Effector CD4-positive, alpha-beta T cell (primary cell): Measurements from ENCODE around the gene VTI1A.

ENCODE experiments used
- DNase-seq: peaks from one replicate; pipeline ENCODE4 v3.0.0-alpha.2; 2020

The VTI1A gene

DNA sequence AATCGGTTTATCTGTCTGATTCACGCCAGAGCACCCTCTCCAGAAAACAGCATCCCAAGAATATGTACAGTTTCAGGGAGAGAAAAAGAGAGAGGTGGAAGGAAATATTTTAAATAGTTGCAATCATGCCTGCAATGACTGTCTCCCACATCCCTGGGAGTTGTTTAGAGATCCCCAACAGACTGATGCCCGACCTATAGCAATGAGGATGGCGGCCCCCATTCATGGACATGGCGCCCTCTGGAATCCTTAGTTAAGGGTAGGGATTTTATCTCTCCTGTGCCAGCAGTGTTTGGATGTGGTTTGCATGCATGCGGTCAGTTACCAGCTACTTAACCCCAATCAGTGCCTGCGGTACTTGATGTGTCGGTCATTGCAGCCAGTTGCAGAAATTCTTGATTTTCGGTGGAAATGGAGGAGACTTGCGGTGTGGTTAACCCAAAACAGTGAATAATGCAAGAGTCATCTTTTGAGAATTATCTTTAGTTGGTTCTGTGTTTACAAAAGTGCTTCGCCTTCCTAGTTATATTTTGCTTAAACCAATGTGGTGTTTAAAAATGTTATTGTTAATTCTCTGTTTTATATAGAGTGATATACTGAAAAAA, 317.0 kb downstream of the VTI1A start:
- no peak for DNase-seq

DNA sequence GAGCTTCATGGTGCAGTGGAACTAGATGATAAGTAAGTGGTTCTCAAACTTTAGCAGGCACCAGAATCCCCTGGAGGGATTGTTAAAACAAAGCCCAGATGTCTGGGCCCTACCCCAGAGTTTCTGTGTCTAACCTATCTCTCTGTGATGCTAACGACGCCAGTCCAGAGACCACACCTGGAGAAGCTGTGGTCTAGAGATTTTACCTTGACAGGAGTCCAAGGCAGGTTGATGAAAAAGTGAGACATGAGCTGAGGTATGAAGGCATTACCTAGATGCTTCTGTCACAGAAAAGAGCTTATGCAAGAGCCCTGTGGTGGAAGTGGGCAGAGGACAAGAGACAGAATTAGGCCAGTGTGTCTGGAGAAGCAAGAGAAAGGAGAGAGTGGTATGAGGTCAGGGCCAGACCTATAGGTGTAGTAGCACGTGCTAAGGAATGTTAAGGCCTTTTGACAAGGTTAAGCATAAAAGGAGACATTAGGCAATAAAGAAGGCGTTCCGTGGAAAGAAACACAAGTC, 318.8 kb downstream of the VTI1A start:
- DNase-seq = no peak

DNA sequence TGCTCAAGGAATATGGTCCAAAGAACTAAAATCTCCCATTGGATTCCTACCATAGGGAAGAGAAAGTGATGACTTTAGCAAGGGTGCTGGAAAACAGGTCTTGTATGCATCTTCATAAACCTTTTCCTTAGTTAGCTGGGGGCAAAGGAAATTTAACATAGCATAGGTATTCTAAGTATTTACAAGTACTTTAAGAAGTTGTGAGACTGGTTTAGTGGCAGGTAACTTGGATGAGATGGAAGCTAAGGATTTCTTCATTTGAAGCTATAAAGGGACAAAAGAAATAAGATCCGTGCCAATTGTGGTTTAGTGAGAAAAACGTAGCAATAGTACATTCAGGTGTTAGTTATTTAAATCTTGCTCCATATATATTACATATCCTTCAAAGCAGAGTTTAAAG, 319.6 kb downstream of the VTI1A start:
- no peak for DNase-seq

DNA sequence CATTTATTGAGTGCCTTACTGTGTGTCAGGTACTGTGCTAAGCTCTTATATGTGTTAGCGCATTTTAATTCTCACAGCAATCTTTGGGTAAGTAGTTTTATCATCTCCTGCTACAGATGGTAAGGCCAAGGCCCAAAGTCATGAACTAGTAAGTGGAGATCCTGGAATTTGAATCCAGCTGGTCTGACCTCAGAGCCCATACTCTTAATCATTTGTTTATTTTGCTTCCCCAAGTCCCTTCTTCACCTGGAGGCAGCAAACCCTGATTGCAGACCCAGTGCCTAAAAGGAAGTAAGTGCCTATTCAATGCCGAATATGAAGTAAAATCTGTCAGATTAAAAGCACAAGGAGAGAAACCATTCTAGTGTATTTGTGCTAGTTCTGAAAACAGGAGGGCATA, 320.1 kb downstream of the VTI1A start:
- DNase-seq = no peak

DNA sequence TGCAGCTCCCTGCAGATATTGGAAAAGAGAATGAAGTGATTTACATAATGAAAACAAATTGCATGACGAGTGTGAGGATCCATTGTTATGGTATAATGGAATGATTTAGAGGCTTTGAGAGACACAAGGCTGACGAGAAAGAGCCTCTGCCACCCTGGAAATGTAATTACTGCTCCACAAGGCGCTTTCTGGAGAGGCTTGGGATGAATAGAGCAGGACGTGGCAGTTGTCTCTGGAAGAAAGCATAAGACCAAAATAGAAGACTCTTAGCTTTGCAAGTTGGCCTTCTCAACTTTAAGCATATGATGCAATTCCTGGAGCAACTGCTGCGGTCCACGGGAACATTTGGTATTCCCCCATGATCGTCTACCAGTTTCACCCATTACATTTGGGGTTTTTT, 321.1 kb downstream of the VTI1A start:
- no peak for DNase-seq

DNA sequence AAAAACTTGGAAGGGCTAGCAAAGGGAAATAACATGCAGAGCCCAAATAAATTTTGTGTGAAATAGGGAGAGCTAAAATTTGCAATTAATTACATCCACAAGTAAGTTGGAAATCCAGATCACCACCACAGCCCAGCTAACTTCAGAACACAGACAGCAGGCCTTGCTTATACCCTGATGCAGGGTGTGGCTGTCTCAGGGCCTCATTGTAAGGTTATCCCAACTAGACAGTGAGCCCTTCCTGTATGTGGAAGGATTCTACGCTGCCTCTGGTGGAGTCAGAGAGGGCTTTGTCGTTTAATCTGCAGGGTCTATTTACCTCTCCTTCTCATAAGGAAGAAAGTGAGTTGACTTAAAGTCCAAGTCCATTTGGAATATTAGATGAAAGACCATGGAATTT, 322.1 kb downstream of the VTI1A start:
- DNase-seq = no peak

DNA sequence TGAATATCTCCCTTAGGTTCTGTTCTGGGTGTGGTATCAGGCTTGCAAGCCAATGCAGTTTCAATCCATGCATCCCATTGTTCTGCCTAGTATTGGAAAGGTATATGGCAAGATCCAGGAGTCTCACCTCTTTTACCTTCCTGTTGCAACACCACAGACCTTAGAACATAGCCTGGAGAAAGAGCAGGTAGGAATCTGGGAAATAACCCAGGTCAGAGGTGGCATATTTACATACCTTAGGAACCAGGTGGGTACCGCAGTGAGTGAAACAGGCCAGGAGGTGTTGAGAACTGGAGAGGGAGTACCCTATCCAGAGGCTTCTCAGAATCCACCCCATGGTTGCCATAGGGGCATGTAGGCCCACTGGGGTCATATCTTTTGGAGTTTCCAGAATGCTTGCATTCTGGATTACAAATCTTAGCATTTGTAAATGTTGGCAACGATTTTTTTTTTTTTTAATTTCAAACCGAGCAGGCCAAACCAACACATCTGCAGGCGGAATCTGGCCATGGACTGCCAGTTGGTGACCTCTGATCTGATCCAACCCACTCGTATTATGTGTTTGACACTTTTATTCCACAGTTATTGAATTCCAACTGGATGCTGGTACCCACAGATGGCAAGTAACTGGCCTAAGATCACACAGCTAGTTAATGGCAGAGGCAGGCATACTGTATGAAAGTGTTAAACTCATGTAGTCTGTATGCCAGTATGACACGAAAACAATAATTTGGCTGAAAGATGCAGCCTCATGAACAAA, 322.8 kb downstream of the VTI1A start:
- DNase-seq = no peak

DNA sequence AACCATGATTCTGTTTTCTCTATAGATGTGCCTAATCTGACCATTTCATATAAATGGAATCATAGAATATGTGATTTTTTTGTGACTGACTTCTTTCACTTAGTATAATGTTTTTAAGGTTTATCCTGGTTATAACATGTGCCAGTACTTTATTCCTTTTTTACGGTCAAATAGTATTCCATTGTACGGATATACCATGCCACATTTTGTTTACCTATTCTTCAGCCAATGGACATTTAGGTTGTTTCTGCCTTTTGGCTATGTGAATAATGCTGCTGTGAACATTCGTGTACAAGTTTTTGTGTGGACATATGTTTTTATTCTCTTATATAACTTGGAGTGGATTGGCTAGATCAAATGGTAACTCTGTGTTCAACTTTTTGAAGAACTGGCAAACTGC, 324.7 kb downstream of the VTI1A start:
- DNase-seq = no peak

DNA sequence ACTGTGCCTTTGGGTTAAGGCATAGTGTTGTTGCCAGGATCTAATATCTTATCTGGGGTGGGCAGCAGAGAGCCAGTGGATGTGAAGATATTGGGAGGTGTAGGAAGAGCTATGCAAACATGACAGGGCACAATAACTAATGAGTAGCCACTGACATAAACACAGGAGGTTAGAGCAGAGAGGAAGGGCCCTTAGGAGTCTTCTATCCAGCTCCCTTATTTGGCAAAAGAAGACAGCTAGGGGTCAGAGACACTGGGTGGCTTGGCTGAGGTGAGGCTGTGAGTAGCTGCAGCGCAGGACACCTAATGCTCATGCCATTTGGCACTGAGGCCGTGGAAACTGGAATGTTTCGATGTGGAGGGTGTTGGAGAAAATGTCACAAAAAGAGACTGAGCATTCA, 326.8 kb downstream of the VTI1A start:
- DNase-seq = no peak

DNA sequence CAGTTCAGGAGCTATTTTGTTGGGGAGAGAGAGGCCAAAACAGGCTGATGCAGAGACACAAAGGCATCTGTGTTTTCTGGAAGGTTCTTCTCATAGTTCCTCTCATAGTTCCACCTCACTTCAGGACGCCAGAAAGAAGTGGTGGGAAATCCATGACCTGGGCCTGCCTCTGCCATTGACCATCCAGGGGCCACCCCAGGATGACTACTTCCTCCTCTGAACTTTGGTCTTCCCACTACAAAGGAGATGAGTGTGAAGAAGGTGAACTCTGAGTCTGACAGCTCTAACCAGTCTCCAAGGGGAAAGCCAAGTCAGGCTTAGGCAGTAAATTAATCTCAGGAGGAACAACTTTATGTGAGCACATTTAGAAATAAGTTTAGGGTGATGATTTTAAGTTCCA, 327.2 kb downstream of the VTI1A start:
- DNase-seq = no peak

DNA sequence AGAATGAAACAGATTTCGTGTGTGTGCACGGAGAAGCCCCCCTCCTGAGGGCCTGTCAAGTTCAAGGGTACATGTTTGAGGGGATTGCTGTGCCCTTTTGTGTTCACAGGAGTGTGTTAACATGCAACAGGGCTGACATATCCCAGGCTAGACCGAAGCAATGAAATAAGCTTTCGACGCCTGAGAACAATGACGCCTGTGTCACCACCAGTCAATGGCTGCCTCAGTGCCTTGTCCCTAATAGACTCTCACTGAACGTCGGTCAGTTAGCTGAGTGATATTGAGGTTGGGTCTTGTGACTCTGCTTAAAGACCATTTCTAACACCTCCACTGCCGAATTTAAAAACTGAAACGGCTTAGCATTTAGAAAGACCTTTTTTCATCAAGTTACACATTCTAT, 327.8 kb downstream of the VTI1A start:
- no peak for DNase-seq

DNA sequence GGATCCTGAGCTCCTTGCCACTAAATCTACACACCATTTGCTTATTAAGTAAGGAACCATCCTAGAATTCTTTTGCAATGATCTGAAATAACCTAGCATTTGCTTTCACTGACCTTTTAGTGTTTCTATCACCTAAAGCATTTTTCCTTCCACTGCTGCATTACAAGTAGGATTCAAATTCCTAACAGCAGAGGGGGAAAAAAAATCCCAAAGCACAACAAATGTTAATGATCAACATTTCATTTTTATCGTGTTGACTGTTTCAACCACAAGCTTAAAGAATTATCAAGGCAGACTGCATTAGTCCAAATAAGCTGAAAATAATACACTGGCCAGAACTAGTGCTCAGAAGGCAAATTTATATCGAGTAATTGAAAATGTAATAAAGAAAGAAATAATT, 328.4 kb downstream of the VTI1A start:
- DNase-seq = no peak

DNA sequence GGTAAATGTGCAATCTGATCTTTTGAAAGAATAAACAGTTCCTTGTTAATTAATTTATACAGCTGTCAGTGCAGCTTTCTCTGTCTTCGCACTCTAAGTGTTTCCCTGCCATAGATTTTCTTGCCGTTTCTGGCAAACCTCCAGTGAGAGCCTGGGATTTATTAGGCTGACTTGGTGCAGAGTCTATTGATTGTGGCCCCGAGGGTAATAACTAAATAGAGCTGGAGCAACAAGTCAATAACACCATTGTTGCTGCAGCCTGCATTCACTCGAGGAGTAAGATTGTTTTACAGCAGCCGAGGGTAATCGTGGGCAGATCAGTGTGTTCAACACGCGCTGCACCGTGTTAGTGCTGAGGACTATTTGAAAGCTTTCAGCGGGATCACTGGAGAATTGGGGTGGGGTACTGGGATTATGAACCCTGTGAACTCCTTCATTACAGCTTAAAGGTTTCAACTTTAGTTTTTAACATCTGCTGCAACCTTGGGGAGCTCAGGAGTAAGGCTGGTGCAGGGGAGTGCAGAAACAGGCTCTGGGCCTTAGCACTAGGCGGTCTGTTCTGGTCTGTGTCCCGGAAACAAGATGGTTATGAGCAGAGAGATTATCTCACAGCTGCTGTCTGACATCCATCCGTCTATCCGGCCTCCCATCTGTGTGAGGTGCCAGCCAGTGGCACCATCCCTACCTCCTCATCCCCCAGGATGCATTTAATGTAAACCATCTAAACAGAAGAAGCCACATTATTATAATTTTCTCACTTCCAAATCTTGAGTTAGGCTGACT, 329.1 kb downstream of the VTI1A start:
- DNase-seq = no peak

DNA sequence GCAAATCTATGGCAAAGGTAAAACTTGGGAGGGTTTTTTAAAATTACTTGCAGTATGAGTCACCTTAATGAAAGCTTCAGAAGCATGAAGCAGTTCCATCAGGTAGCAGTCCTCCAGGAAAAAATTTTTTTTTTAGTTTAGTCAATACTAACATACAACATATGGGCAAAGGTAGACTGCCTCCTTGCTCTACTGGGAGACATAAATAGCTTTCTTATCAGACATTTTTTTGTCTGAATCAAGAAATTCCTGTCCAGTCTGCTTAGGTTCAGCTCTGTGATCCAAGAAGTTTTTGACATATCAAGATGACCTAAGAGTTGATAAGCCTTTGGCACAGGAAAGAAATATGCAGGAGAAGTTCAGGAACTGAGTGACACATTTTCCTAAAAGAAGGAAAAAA, 331.6 kb downstream of the VTI1A start:
- no peak for DNase-seq

DNA sequence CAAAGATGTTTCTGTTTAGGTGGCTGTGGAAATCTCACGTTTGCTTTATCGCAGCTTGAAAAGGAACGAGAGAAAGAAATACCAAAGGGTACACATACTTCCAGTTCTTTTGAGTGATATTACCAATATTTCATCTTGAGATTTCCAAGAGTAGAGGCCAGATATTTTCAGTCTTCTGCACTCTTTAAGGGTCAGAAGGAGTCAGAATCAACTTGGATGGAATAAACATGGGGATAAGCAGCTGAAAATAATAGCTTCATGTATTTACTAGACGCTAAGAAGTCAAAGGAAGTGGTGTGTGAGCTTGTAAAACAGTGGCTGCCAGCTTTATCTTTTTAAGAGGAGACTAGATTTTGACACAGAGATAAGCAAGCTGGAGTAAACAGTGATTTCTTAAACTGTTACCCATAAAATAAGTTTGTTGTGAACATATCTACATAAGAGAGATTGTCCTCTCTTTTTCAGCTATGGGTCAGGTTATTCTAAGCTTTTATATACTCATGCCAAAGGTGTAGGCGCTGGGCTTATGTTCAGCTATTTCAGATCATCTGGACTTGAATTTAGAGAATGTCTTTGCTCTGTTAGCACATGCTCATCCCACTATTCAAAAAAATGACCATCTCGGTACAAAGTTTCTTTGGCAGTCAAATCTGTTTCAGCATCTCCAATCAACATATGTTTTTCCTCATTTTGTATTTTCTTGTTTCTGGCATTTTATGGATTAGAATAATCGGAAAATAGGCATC, 332.2 kb downstream of the VTI1A start:
- no peak for DNase-seq

DNA sequence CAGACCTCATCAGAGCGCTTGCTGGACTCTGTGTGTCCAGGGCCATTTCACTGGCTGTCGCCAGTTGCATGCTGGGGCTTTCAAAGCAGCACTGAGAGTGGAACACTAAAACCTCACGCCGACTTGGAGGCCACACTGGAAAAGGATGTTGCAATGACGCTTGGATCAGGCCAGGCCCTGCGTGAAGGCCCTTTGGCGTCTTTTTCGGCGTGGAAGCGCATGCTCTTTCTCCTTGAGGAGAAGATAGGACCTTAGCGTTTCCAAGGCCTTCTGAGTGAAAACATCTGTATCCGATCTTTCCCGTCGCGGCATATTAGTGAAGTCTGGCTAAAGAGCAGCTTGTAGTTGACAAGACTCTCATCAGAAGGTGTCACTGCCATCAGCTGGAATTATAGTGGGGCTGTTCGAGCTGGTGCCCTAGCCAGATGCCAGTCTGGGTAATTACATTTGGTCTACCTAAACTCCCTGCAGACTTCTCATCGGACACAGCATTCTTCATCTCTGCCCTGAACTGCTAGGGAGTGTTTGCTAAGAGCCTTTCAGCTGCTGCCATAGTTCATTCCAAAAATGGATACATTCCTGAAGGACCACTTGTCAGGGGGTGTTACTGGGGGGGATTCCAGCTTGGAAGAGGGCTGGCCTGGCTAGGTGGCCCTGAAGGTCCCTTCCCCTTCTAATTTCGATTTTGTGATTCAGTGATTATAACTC, 335.3 kb downstream of the VTI1A start:
- no peak for DNase-seq

DNA sequence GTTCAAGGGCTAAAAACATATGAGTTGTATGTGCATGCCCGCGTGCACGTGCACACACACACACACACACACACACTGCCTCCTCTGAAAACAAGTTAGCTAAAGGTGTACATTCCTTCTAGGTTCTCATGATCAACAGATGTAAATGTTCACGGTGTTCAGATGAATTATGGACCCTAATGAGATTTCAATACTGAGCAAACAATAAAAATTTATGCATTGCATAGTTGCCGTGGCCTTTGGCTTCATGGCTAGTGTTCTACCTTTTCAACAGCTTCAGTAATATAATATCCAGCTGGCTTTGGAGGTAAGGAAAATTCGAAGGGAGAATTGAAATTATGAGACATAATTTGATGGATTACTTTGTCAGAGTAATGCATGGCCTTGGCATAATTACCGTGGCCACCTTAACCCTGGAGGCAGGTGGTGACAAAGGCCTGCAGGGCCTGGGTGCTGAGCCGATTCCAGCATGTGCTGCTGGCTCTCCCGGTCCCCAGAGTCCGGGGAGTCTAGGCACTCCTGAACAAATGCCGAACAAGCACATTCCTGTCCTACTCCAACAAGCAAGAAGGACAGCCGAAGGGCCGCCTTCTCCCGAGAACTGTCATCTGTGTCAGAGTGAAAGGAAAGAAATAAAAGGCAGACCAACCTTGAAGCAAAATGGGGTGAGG, 336.5 kb downstream of the VTI1A start:
- no peak for DNase-seq

DNA sequence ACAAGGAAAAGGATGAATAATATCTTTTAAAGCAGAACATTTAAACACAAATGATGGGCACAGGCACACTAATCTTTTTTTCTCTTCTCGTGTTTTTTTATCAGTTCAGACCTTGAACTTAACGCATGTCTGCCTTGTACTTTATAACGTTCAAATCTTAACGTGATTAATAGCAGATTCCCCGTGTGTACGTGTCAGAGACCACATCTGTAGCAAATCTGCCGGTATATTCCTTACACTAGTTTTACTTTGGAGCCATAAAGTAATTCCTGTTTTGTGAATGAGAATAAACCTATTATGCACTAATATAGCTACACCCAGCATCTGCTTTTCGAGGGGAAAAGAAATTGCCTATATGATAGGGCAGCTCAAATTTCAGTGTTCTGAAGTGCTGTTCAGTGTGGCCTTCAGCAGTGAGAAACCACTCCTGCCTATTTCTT, 337.0 kb downstream of the VTI1A start:
- DNase-seq = no peak

DNA sequence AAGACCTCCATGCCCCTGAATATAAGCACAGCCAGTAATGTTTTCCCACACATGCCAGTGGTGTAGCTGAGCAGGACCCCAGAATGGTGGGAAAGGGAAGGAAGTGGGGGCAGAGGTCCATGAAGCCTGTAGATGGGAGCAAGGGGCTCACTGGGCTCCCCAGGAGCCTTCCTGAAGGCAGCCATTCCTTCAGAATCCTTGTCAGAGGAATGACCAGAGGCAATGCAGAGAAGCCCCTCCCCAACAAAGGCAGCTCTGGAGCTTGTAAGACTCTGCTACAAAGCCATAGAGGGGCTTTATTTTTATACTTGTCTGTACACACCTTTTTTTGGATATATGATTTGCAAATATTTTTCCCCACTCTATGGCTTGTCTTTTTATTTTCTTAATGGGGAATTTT, 338.1 kb downstream of the VTI1A start:
- no peak for DNase-seq

DNA sequence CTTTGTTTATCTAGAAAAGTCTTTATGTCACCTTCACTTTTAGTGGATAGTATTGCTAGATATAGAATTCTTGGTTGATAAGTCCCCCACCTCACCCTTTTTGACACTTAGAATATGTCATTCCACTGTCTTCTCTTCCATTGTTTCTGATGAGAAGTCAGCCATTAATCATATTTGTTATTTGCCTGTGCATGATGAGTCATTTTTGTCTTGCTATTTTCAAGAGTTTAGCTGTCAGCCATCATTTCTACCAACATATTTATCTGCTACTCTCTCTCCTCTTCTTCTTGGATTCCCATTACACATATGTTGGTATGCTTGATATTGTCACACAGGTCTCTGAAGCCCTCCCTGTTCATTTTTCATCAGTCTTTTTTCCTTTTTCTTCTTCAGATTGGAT, 342.2 kb downstream of the VTI1A start:
- DNase-seq = no peak

DNA sequence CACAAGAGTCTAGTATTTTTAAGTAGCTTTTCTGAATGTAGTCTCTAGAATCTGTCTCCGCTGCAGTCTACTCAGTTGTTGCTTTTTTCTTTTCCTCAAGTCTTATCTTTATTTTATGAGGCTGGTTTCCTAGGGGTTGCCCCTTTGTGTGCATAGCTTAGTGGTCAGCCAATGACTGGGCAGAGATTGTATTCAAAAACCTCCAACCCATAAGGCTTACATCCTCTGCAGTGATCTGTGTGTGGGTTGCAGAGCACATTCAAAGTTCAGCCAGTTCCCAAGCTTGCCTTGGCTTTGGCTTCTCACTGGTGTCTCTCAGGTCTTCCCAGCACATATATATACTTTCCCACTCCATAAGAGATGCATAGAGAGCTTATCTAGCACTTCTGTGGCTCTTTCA, 343.0 kb downstream of the VTI1A start:
- DNase-seq = no peak

DNA sequence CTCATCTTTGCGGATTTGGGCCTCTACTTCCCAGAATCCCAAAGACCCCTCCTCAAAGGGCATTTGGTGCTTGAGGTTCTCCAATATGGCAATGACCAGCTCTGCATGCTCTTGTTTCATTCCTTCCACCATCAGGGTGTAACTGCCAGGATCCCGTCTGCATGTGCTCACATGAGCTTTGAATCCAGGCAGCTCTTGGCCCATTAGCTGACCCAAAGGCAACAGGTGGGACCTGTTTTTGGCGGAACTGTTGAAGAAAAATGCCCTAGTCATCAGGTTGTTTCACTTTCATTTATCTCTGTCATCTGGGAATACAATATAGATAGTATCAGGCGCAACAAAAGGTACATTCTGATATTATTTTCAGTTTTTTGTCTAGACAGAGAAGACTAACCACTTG, 343.9 kb downstream of the VTI1A start:
- DNase-seq = no peak
